HepG2 (cell line): Measurements from ENCODE around the gene CTXN3. TPM values are rescaled to one million over a fixed set of nuclear protein-coding genes. Genes with fewer than 3 reads are reported as not detected.

Experiments
- ATAC-seq: fragments of 200-7000 bp; cut with Tn5 transposase; 3 replicates; pipeline ENCODE4 v1.9.1; 2020; ENCODE audit warnings: mild to moderate bottlenecking, moderate library complexity
- BruUV-seq: library from RNA; stranded (reverse); fragments of 400-500 nt; replicated peaks from 2 replicates; lab custom pipeline; 2021; lab: Mats Ljungman, UMichigan
- CTCF ChIA-PET: fragments of 300-600 bp; formaldehyde crosslinking; extraction: SDS; loops from one replicate; lab custom pipeline; 2021; ENCODE audit warnings: low total read pairs, inconsistent platforms, low intra/inter-chr PET ratio; lab: Yijun Ruan, JAX
- POLR2A ChIA-PET: fragments of 350-600 bp; sonication (Branson Sonifier 250); formaldehyde crosslinking; loops from one replicate; lab custom pipeline; 2020; ENCODE audit warnings: antibody characterized with exemption, inconsistent platforms; lab: Yijun Ruan, JAX
- DNase-seq: peaks from one replicate; pipeline ENCODE4 v3.0.0-alpha.2; 2015; ENCODE audit warnings: low spot score
- FAIRE-seq: peaks from 3 replicates; lab custom pipeline; 2011; peaks lifted over from hg19 to GRCh38; lab: Jason Lieb, UNC
- H2AFZ ChIP-seq: one replicate; pipeline ENCODE4 v1.6.1; 2011; ENCODE audit warnings: low read length, inconsistent platforms
- H3K27ac ChIP-seq: fragments of 300-600 bp; 3 replicates; pipeline ENCODE4 v1.8.0; 2011; ENCODE audit warnings: mixed run types, mild to moderate bottlenecking, mixed read lengths, low read length, inconsistent platforms; ENCODE audit not compliant: insufficient read depth; ENCODE audit errors: extremely low read length
- H3K27me3 ChIP-seq, 2 experiments: fragments of 200-600 bp in 1 of 2; 2 replicates in 1 of 2; 3 replicates in 1 of 2; pipeline versions ENCODE4 v1.6.0 to v1.8.0; 2011; ENCODE audit warnings: low read length in 2 of 2, mild to moderate bottlenecking in 2 of 2, moderate library complexity in 2 of 2, inconsistent platforms in 1 of 2; ENCODE audit not compliant: insufficient read depth in 2 of 2, control insufficient read depth in 1 of 2
- H3K36me3 ChIP-seq, 2 experiments: fragments of 200-600 bp in 1 of 2; replicated peaks in 1 of 2; 2 replicates in 1 of 2; 3 replicates in 1 of 2; pipeline versions ENCODE4 v1.5.1 to v1.8.0; 2011; ENCODE audit warnings: low read length in 2 of 2, inconsistent platforms in 1 of 2; ENCODE audit not compliant: insufficient read depth in 2 of 2, control insufficient read depth in 1 of 2
- H3K4me1 ChIP-seq: 2 replicates; pipeline ENCODE4 v1.5.1; 2012; ENCODE audit warnings: low read length, inconsistent platforms; ENCODE audit not compliant: insufficient read depth
- H3K4me2 ChIP-seq: 2 replicates; pipeline ENCODE4 v1.6.0; 2011; ENCODE audit warnings: low read depth, low read length, inconsistent platforms
- H3K4me3 ChIP-seq, 3 experiments: fragments of 200-600 bp in 1 of 3; sonication (generic), shearing (Covaris generic) in 1 of 3; replicated peaks in 1 of 3; 2 replicates each; pipeline ENCODE4 v1.5.1; 2011 to 2016; ENCODE audit warnings: low read length in 3 of 3, inconsistent platforms in 2 of 3, low read depth in 2 of 3, mild to moderate bottlenecking in 2 of 3, control low read depth in 1 of 3, mixed read lengths in 1 of 3; ENCODE audit not compliant: insufficient read depth in 1 of 3
- H3K79me2 ChIP-seq: one replicate; pipeline ENCODE4 v1.6.1; 2011; ENCODE audit warnings: low read length, inconsistent platforms; ENCODE audit not compliant: insufficient read depth
- H3K9ac ChIP-seq: 2 replicates; pipeline ENCODE4 v1.6.0; 2011; ENCODE audit warnings: mild to moderate bottlenecking, low read depth, low read length, inconsistent platforms; ENCODE audit not compliant: insufficient read depth
- H3K9me3 ChIP-seq: 2 replicates; pipeline ENCODE4 v1.5.1; 2012; ENCODE audit warnings: mild to moderate bottlenecking, low read length
- H4K20me1 ChIP-seq: 2 replicates; pipeline ENCODE4 v1.6.0; 2011; ENCODE audit warnings: inconsistent platforms, mild to moderate bottlenecking, low read length, moderate library complexity; ENCODE audit not compliant: insufficient read depth
- ATAD3A ChIP-seq: sonication (generic); formaldehyde crosslinking; IDR thresholded peaks from 2 replicates; pipeline ENCODE4 v1.4.0; 2020; ENCODE audit warnings: missing genetic modification reagents
- EP300 ChIP-seq, 3 experiments: sonication (generic) in 1 of 3; formaldehyde crosslinking in 1 of 3; IDR thresholded peaks; 2 replicates each; pipeline versions ENCODE4 v1.5.1 to v1.6.1; 2011 to 2020; ENCODE audit warnings: low read depth in 2 of 3, low read length in 2 of 3, borderline replicate concordance in 1 of 3, improper control_type of control experiment in 1 of 3, mild to moderate bottlenecking in 1 of 3, missing genetic modification reagents in 1 of 3, moderate library complexity in 1 of 3
- IRF2 ChIP-seq: IDR thresholded peaks from 2 replicates; pipeline ENCODE4 v1.6.1; 2018; ENCODE audit warnings: missing genetic modification reagents, missing compliant biosample characterization
- KDM3A ChIP-seq: IDR thresholded peaks from 2 replicates; pipeline ENCODE4 v1.6.1; 2018; ENCODE audit warnings: low read depth, missing compliant biosample characterization
- NRL ChIP-seq: sonication (generic); formaldehyde crosslinking; IDR thresholded peaks from 2 replicates; pipeline ENCODE4 v1.5.0; 2020; ENCODE audit warnings: missing genetic modification reagents, mild to moderate bottlenecking, moderate library complexity, borderline replicate concordance
- RAD51 ChIP-seq: fragments of 450-650 bp; IDR thresholded peaks from 2 replicates; pipeline ENCODE4 v1.6.1; 2016; ENCODE audit warnings: borderline replicate concordance
- RBFOX2 ChIP-seq: fragments of 200-400 bp; formaldehyde crosslinking; IDR thresholded peaks from 2 replicates; pipeline ENCODE4 v1.6.1; 2017; ENCODE audit warnings: low read depth, mild to moderate bottlenecking, low read length
- TEAD2 ChIP-seq: sonication (generic); formaldehyde crosslinking; IDR thresholded peaks from 2 replicates; pipeline ENCODE4 v1.9.0; 2021; ENCODE audit warnings: missing genetic modification reagents
- TMF1 ChIP-seq: sonication (generic); formaldehyde crosslinking; IDR thresholded peaks from 2 replicates; pipeline ENCODE4 v1.8.1; 2022; ENCODE audit warnings: low read depth, missing genetic modification reagents
- ZBTB38 ChIP-seq: sonication (generic); formaldehyde crosslinking; IDR thresholded peaks from 2 replicates; pipeline ENCODE4 v1.5.1; 2020; ENCODE audit warnings: mild to moderate bottlenecking, missing genetic modification reagents
- ZBTB7B ChIP-seq: sonication (generic); formaldehyde crosslinking; IDR thresholded peaks from 2 replicates; pipeline ENCODE4 v1.4.0; 2020; ENCODE audit warnings: missing genetic modification reagents
- ZFP36 ChIP-seq: fragments of 150-350 bp; IDR thresholded peaks from 2 replicates; pipeline ENCODE4 v1.6.1; 2018; ENCODE audit warnings: borderline replicate concordance, low read length, low read depth; ENCODE audit not compliant: partially characterized antibody
- ZFP36L1 ChIP-seq: sonication (generic); formaldehyde crosslinking; IDR thresholded peaks from 2 replicates; pipeline ENCODE4 v1.8.0; 2022; ENCODE audit warnings: mild to moderate bottlenecking, missing genetic modification reagents, moderate library complexity
- ZNF234 ChIP-seq: sonication (generic); formaldehyde crosslinking; conservative IDR thresholded peaks from 2 replicates; pipeline ENCODE4 v1.5.1; 2020; ENCODE audit warnings: mild to moderate bottlenecking, missing genetic modification reagents
- ZNF251 ChIP-seq: sonication (generic); formaldehyde crosslinking; IDR thresholded peaks from 2 replicates; pipeline ENCODE4 v1.9.0; 2021; ENCODE audit warnings: mild to moderate bottlenecking, missing genetic modification reagents
- ZNF292 ChIP-seq: sonication (generic); formaldehyde crosslinking; IDR thresholded peaks from 2 replicates; pipeline ENCODE4 v1.8.1; 2022; ENCODE audit warnings: mild to moderate bottlenecking, low read depth, missing genetic modification reagents, borderline replicate concordance
- ZNF446 ChIP-seq: sonication (generic); formaldehyde crosslinking; IDR thresholded peaks from 2 replicates; pipeline ENCODE4 v1.5.0; 2020; ENCODE audit warnings: mild to moderate bottlenecking, missing genetic modification reagents
- WGBS: methylation state at CpG from one replicate; pipeline ENCODE4 v1.1.6; 2017; ENCODE audit warnings: low lambda C conversion rate; 5-methylcytosine and 5-hydroxymethylcytosine counted together
- in situ Hi-C: cut with HindIII; loops from 2 replicates; pipeline ENCODE4 v1.10.0; 2017; ENCODE audit warnings: low pct_unique_long_range_greater_than_20kb; ENCODE audit not compliant: extremely low pct_ligation_motif_present
- intact Hi-C: fragments of 100-400 bp; cut with micrococcal nuclease; formaldehyde crosslinking; loops from one replicate; pipeline ENCODE4 v1.10.0; 2022; ENCODE audit not compliant: unreplicated experiment
- polyA plus RNA-seq, 8 experiments: library from polyadenylated mRNA; depleted of rRNA in 3 of 8; stranded (reverse) in 7 of 8; unstranded in 1 of 8; fragments of >200 nt; fragmentation: Illumina TruSeq in 4 of 8; extraction: Trizol in 4 of 8; gene quantifications; 2 replicates each; pipeline versions ENCODE4 v1.2.1 to v1.2.3, GENCODE V29; 2011 to 2016; ENCODE audit warnings: low read depth in 4 of 8, missing spikeins in 1 of 8, mixed read lengths in 1 of 8; ENCODE audit not compliant: insufficient read depth in 1 of 8
- total RNA-seq, 5 experiments: library from RNA; depleted of rRNA; stranded (reverse); fragments of >200 nt; fragmentation: Illumina TruSeq; extraction: Trizol; gene quantifications; 2 replicates each; pipeline ENCODE4 v1.2.3, GENCODE V29; 2016; ENCODE audit warnings: low read depth in 1 of 5
- TF ChIP-seq, protein P1 (sequence below): sonication (generic); formaldehyde crosslinking; IDR thresholded peaks from 2 replicates; pipeline ENCODE4 v1.5.0; 2020; ENCODE audit warnings: missing genetic modification reagents
- TF ChIP-seq, protein P2 (sequence below): IDR thresholded peaks from 2 replicates; pipeline ENCODE4 v1.6.1; 2016; ENCODE audit warnings: missing biosample characterization, missing genetic modification reagents, low read depth
- TF ChIP-seq, protein P3 (sequence below): sonication (generic); formaldehyde crosslinking; IDR thresholded peaks from 2 replicates; pipeline ENCODE4 v1.4.0; 2020; ENCODE audit warnings: mild to moderate bottlenecking, missing genetic modification reagents

Gene CTXN3
- total and polyA plus RNA-seq, 2 of the 13 experiments (the other 11 are each of a cell fraction or from before 2014, with no cell fraction given): not detected

DNA sequence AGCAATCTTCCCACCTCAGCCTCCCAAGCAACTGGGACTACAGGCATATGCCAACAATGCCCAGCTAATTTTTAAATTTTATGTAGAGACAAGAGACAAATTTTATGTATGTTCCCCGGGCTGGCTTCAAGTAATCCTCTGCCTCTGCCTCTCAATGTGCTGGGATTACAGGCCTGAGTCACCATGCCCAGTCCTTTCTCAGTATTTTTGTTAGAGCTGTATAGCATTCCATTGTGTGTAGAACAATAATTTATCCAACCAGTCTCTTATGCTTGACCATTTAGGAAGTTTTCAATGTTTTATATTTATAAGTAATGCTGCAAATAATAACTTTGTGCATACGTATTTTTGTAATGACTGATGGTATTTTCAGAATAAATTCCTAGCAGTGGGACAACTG lies 38.9 kb upstream of the CTXN3 start:
- no peaks in the 10 kb centered on the region for H3K9me3 ChIP-seq
- ChIA-PET CTCF (no interaction called here), POLR2A (no interaction called here)
- in situ Hi-C loops: no loop called here
- H3K4me1 ChIP-seq: no peaks in the 10 kb centered on the region
- no peak overlapping the region for H3K4me3 ChIP-seq
- no peak for TF ChIP-seq RBFOX2
- TF ChIP-seq TEAD2: no peak
- no peak for TF ChIP-seq NRL (CRISPR knock-in tag)
- no peak for TF ChIP-seq ZNF251
- no peak for TF ChIP-seq ZBTB38 (CRISPR knock-in tag)
- no peak for TF ChIP-seq IRF2 (CRISPR knock-in tag)
- TF ChIP-seq, protein P1, sequence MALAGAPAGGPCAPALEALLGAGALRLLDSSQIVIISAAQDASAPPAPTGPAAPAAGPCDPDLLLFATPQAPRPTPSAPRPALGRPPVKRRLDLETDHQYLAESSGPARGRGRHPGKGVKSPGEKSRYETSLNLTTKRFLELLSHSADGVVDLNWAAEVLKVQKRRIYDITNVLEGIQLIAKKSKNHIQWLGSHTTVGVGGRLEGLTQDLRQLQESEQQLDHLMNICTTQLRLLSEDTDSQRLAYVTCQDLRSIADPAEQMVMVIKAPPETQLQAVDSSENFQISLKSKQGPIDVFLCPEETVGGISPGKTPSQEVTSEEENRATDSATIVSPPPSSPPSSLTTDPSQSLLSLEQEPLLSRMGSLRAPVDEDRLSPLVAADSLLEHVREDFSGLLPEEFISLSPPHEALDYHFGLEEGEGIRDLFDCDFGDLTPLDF (CRISPR knock-in tag): no peak
- TF ChIP-seq, protein P2, sequence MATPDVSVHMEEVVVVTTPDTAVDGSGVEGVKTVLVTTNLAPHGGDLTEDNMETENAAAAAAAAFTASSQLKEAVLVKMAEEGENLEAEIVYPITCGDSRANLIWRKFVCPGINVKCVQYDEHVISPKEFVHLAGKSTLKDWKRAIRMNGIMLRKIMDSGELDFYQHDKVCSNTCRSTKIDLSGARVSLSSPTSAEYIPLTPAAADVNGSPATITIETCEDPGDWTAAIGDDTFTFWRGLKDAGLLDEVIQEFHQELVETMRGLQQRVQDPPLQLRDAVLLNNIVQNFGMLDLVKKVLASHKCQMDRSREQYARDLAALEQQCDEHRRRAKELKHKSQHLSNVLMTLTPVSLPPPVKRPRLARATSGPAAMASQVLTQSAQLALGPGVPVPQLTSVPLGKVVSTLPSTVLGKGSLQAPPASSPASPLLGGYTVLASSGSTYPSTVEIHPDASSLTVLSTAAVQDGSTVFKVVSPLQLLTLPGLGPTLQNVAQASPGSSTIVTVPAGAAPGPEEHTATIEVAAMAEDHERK (CRISPR knock-in tag): no peak
- no peak for TF ChIP-seq TMF1 (CRISPR knock-in tag)
- TF ChIP-seq ZNF234 (CRISPR knock-in tag): no peak
- no peak for TF ChIP-seq RAD51
- TF ChIP-seq, protein P3, sequence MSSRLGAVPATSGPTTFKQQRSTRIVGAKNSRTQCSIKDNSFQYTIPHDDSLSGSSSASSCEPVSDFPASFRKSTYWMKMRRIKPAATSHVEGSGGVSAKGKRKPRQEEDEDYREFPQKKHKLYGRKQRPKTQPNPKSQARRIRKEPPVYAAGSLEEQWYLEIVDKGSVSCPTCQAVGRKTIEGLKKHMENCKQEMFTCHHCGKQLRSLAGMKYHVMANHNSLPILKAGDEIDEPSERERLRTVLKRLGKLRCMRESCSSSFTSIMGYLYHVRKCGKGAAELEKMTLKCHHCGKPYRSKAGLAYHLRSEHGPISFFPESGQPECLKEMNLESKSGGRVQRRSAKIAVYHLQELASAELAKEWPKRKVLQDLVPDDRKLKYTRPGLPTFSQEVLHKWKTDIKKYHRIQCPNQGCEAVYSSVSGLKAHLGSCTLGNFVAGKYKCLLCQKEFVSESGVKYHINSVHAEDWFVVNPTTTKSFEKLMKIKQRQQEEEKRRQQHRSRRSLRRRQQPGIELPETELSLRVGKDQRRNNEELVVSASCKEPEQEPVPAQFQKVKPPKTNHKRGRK: no peak
- TF ChIP-seq ZNF446 (CRISPR knock-in tag): no peak
- no peak for TF ChIP-seq ZBTB7B (CRISPR knock-in tag)
- TF ChIP-seq ATAD3A (CRISPR knock-in tag): no peak
- TF ChIP-seq KDM3A (CRISPR knock-in tag): no peak
- no peak for TF ChIP-seq ZNF292 (CRISPR knock-in tag)
- TF ChIP-seq ZFP36L1 (CRISPR knock-in tag): no peak
- no peak for TF ChIP-seq EP300 (IDR thresholded peaks at IDR 0.05; ENCODE audit: low read depth in 2 of 2, low read length in 2 of 2)
- no peak for TF ChIP-seq EP300 (CRISPR knock-in tag; IDR thresholded peaks at IDR 0.05; ENCODE audit: borderline replicate concordance)
- TF ChIP-seq ZFP36: no peak
- H4K20me1 ChIP-seq: no peaks in the 10 kb centered on the region
- DNase-seq: no peak
- H3K27ac ChIP-seq: no peak overlapping the region
- H3K79me2 ChIP-seq: no peaks in the 10 kb centered on the region
- no peaks in the 10 kb centered on the region for H3K36me3 ChIP-seq
- H3K9ac ChIP-seq: no peak overlapping the region
- 23% methylated on average over 2 of the region's 2 CpGs for WGBS
- no peak for ATAC-seq
- no peaks in the 10 kb centered on the region; a peak in 1 of 5 replicates for H3K27me3 ChIP-seq
- no peak overlapping the region for H3K4me2 ChIP-seq
- BruUV-seq: no TSS peak
- intact Hi-C loops: no loop called here
- FAIRE-seq: no peak
- no peak overlapping the region for H2AFZ ChIP-seq
